ENCODE data around the gene SH2D5. TPM values are rescaled to one million over a fixed set of nuclear protein-coding genes. Genes with fewer than 3 reads are reported as not detected.
"Not testable (repeated sequence)": the region's sequence is repeated elsewhere in the genome, so short reads cannot be mapped to it uniquely, and the experiment has no call there.

SH2D5 gene
- polyA plus RNA-seq, 6 donors from 2014 or later = not detected

- H3K27ac Mint-ChIP-seq = no peak overlapping the region
- ATAC-seq (ENCODE audit: low read depth in 2 of 2) = no peak
- no peak overlapping the region for H3K4me3 Mint-ChIP-seq
- H3K9me3 Mint-ChIP-seq = peaks cover 0 to 2% (median 0%) of the 10 kb centered on the region in 7 donors
- H3K36me3 Mint-ChIP-seq = no peaks in the 10 kb centered on the region
- H3K27me3 Mint-ChIP-seq = peaks cover 0 to 30% (median 20%) of the 10 kb centered on the region in 3 donors
- H3K4me1 Mint-ChIP-seq = peaks cover 0 to 8% (median 0%) of the 10 kb centered on the region in 3 donors
- no peak for DNase-seq
Measured at GRCh38 chr1:20689645-20690056, 42.9 kb downstream of the SH2D5 start.

GRCh38 chr1:20686883-20687725 lies 45.4 kb downstream of the SH2D5 start:
- peaks cover 0 to 24% (median 20%) of the 10 kb centered on the region in 3 donors for H3K27me3 Mint-ChIP-seq
- peaks cover 0 to 11% (median 11%) of the 10 kb centered on the region in 3 donors for H3K4me1 Mint-ChIP-seq
- H3K36me3 Mint-ChIP-seq = no peaks in the 10 kb centered on the region
- no peak for ATAC-seq (ENCODE audit: low read depth in 2 of 2)
- peak overlapping the region in 1 of 6 donors; percentile 73 for H3K27ac Mint-ChIP-seq
- peak overlapping the region in 1 of 8 donors; percentile 66 for H3K4me3 Mint-ChIP-seq
- H3K9me3 Mint-ChIP-seq = no peaks in the 10 kb centered on the region
- DNase-seq = no peak

DNA sequence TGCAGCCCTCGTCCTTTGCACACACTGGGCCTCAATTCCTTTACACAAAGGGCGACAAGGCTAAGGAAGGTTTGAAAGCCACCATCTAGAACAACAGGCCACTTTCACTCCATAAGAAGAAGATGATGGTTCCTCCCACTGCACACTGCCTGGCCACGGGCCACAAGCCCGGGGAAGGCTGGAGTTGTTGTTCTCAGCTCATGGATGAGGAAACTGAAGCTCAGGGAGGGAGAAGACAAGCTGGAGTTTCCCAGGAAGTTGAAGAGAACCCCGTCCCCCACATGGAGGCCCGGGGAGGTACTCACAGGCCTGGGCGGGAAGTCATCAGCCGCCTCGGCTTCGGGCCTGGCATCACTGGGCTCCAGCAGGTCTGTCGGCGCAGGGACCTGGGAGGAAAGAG lies 46.8 kb downstream of the SH2D5 start:
- H3K27me3 Mint-ChIP-seq = peaks cover 0 to 25% (median 24%) of the 10 kb centered on the region in 3 donors
- no peak overlapping the region for H3K27ac Mint-ChIP-seq
- DNase-seq (no peak), ATAC-seq (ENCODE audit: low read depth in 2 of 2) (no peak)
- H3K9me3 Mint-ChIP-seq = no peaks in the 10 kb centered on the region
- H3K4me3 Mint-ChIP-seq = no peak overlapping the region
- peaks cover 0 to 12% (median 11%) of the 10 kb centered on the region in 3 donors for H3K4me1 Mint-ChIP-seq
- H3K36me3 Mint-ChIP-seq = no peaks in the 10 kb centered on the region

GRCh38 chr1:20685099-20685662 lies 47.3 kb downstream of the SH2D5 start:
- Mint-ChIP-seq H3K27ac (peak overlapping the region in 1 of 6 donors; percentile 88), H3K4me1 (peaks cover 0 to 14% (median 11%) of the 10 kb centered on the region in 3 donors), H3K4me3 (no peak overlapping the region), H3K36me3 (no peaks in the 10 kb centered on the region), H3K9me3 (no peaks in the 10 kb centered on the region), H3K27me3 (peaks cover 0 to 25% (median 24%) of the 10 kb centered on the region in 3 donors)
- ATAC-seq (ENCODE audit: low read depth in 2 of 2) (no peak), DNase-seq (no peak)

- Mint-ChIP-seq H3K27ac (no peak overlapping the region), H3K9me3 (no peaks in the 10 kb centered on the region), H3K36me3 (no peaks in the 10 kb centered on the region), H3K4me1 (peaks cover 0 to 16% (median 11%) of the 10 kb centered on the region in 3 donors), H3K27me3 (peaks cover 0 to 25% (median 24%) of the 10 kb centered on the region in 3 donors), H3K4me3 (no peak overlapping the region)
- DNase-seq (no peak), ATAC-seq (ENCODE audit: low read depth in 2 of 2) (no peak)
Measured at GRCh38 chr1:20684651-20685050, 47.9 kb downstream of the SH2D5 start.

- Mint-ChIP-seq H3K36me3 (no peaks in the 10 kb centered on the region), H3K27ac (no peak overlapping the region), H3K27me3 (peaks cover 0 to 25% (median 24%) of the 10 kb centered on the region in 3 donors), H3K9me3 (no peaks in the 10 kb centered on the region), H3K4me1 (peaks cover 0 to 21% (median 11%) of the 10 kb centered on the region in 3 donors), H3K4me3 (no peak overlapping the region)
- no peak for ATAC-seq (ENCODE audit: low read depth in 2 of 2)
- no peak for DNase-seq
Measured at GRCh38 chr1:20684050-20684620, 48.4 kb downstream of the SH2D5 start.

GRCh38 chr1:20683614-20684013 lies 48.9 kb downstream of the SH2D5 start:
- no peak for DNase-seq
- no peaks in the 10 kb centered on the region for H3K36me3 Mint-ChIP-seq
- H3K9me3 Mint-ChIP-seq = no peaks in the 10 kb centered on the region
- peaks cover 4 to 27% (median 15%) of the 10 kb centered on the region in 3 donors for H3K4me1 Mint-ChIP-seq
- H3K27ac Mint-ChIP-seq = no peak overlapping the region
- ATAC-seq (ENCODE audit: low read depth in 2 of 2) = no peak
- peaks cover 0 to 25% (median 24%) of the 10 kb centered on the region in 3 donors for H3K27me3 Mint-ChIP-seq
- H3K4me3 Mint-ChIP-seq = peak overlapping the region in 1 of 8 donors; percentile 3

DNA sequence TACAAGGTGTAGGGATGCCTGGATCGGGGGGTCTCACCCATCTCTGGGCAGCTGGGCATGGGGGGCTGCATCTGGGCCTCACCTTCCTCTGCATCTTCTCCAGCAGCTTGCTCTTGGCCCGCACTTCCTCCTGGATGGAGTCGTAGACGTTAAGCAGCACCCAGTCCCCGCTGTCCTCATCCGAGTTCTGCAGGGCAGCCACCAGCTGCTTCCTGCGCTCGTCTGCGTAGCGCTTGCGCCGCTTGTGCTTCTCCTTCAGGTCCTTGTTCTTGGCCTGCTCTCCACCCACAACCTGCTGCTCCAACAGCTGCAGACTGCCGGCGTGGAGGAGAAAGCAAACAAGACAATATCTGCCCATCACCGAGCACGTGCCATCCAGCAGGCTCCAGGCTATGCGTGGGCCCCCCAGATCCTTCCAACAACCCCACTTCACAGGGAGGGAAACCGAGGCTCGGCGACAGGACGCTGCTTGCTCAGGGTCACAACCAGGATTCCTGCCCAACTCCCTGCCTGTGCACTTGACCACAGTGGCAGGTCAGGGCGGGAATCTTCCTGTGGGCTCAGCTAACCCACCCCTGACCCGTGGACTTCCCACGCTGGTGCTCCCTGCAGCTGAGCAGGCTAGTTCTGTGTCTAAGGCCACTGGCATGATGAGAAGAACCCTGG lies 49.8 kb downstream of the SH2D5 start:
- H3K27ac Mint-ChIP-seq = no peak overlapping the region
- peaks cover 0 to 4% (median 3%) of the 10 kb centered on the region in 7 donors for H3K9me3 Mint-ChIP-seq
- peak overlapping the region in 1 of 8 donors; percentile 15 for H3K4me3 Mint-ChIP-seq
- H3K27me3 Mint-ChIP-seq = peaks cover 0 to 25% (median 18%) of the 10 kb centered on the region in 3 donors
- H3K4me1 Mint-ChIP-seq = peaks cover 8 to 30% (median 20%) of the 10 kb centered on the region in 3 donors
- DNase-seq = no peak
- H3K36me3 Mint-ChIP-seq = peaks cover 1 to 3% of the 10 kb centered on the region in 2 donors
- ATAC-seq (ENCODE audit: low read depth in 2 of 2) = no peak

GRCh38 chr1:20681999-20682398 lies 50.5 kb downstream of the SH2D5 start:
- Mint-ChIP-seq H3K9me3 (peaks cover 0 to 11% (median 6%) of the 10 kb centered on the region in 7 donors), H3K27ac (peak overlapping the region in 1 of 6 donors; percentile 61), H3K4me3 (peak overlapping the region in 1 of 8 donors; percentile 47), H3K4me1 (peaks cover 8 to 30% (median 20%) of the 10 kb centered on the region in 3 donors), H3K36me3 (peaks cover 4 to 5% of the 10 kb centered on the region in 2 donors), H3K27me3 (peaks cover 0 to 25% (median 23%) of the 10 kb centered on the region in 3 donors)
- DNase-seq (no peak), ATAC-seq (ENCODE audit: low read depth in 2 of 2) (no peak)

DNA sequence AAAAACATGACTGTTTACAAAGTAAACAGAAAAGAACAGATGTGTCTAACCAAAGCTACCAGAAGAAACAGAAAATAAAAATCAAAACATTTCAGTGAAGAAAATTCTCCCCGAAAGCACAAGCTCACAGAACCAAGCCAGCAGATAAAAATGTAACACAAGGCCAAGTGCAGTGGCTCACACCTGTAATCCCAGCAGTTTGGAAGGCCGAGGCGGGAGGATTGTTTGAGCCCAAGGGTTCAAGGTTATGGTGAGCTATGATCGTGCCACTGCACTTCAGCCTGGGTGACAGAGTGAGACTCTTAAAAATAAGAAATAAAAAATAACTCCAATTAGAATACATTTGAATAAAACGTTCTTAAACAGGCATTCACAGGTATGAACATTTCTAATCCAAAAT lies 52.2 kb downstream of the SH2D5 start:
- Mint-ChIP-seq H3K27ac (peak overlapping the region in 1 of 6 donors; percentile 33), H3K36me3 (peaks cover 4 to 5% of the 10 kb centered on the region in 2 donors), H3K4me3 (no peak overlapping the region), H3K9me3 (peaks cover 0 to 12% (median 6%) of the 10 kb centered on the region in 7 donors), H3K4me1 (peaks cover 8 to 30% (median 16%) of the 10 kb centered on the region in 3 donors), H3K27me3 (peaks cover 0 to 11% (median 10%) of the 10 kb centered on the region in 3 donors)
- DNase-seq (no peak), ATAC-seq (ENCODE audit: low read depth in 2 of 2) (no peak)

DNA sequence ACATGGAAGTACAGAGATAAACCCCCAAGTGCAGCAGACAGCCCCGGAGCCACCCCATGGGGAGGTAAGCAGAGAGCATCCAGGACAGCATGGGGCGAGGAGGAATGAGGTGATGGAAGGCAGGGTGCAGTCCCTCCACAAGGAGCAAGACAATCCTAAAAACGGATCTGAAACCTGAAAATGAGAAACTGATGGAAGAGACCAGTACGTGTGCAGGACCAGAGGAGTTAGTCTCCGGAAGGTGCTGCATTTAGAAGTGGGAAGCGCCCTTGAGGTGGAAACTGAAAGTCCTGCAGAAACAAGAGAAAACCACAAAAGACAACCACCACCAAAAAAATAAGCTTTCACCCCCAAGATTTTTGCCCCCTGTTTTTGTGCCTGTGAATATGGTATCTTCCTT lies 53.9 kb downstream of the SH2D5 start:
- Mint-ChIP-seq H3K27me3 (peaks cover 0 to 14% (median 5%) of the 10 kb centered on the region in 3 donors), H3K4me3 (peak overlapping the region in 7 of 8 donors; percentile 27 to 87 (median 57)), H3K9me3 (peaks cover 0 to 12% (median 6%) of the 10 kb centered on the region in 7 donors), H3K4me1 (peaks cover 8 to 30% (median 9%) of the 10 kb centered on the region in 3 donors), H3K27ac (peak overlapping the region in 2 of 6 donors; percentile 10 to 12), H3K36me3 (peaks cover 4 to 5% of the 10 kb centered on the region in 2 donors)
- DNase-seq (no peak), ATAC-seq (ENCODE audit: low read depth in 2 of 2) (peak; percentile 64 to 68)

GRCh38 chr1:20673626-20674025 lies 58.9 kb downstream of the SH2D5 start:
- H3K36me3 Mint-ChIP-seq; H3K27ac Mint-ChIP-seq; H3K4me3 Mint-ChIP-seq; DNase-seq; H3K4me1 Mint-ChIP-seq; ATAC-seq (ENCODE audit: low read depth in 2 of 2): not testable (repeated sequence)
- Mint-ChIP-seq H3K9me3 (peaks cover 0 to 12% (median 6%) of the 10 kb centered on the region in 7 donors), H3K27me3 (peaks cover 0 to 25% (median 11%) of the 10 kb centered on the region in 3 donors)

DNA sequence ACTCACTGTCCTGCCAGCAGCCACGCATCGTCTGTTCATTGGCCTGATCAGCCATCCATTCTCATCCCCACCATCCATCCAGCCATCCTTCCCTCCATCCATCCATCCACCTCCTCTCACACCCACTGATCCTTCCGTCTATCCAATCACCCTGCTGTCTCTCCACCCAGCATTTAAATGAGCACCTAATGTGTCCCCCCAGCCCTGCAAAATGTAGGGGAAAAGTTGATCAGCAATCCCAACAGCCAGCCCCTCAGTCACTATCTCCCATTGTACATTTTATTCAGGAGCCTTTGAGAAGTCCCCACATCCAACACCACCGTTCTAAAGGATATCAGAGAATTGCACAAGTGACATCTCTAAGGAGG lies 60.3 kb downstream of the SH2D5 start:
- DNase-seq = no peak
- H3K4me1 Mint-ChIP-seq = no peaks in the 10 kb centered on the region
- ATAC-seq (ENCODE audit: low read depth in 2 of 2) = no peak
- no peak overlapping the region for H3K4me3 Mint-ChIP-seq
- peaks cover 0 to 4% (median 1%) of the 10 kb centered on the region in 7 donors for H3K9me3 Mint-ChIP-seq
- H3K27ac Mint-ChIP-seq = peak overlapping the region in 2 of 6 donors; percentile 34 to 59
- no peaks in the 10 kb centered on the region for H3K36me3 Mint-ChIP-seq
- H3K27me3 Mint-ChIP-seq = peaks cover 0 to 21% (median 11%) of the 10 kb centered on the region in 3 donors
